CD14-positive monocyte (primary cell): ENCODE measurements around the gene CHN2. TPM values are rescaled to one million over a fixed set of nuclear protein-coding genes. Genes with fewer than 3 reads are reported as not detected.

Experiments
- DNase-seq, 3 donors: peaks; one replicate each; pipeline ENCODE4 v3.0.0-alpha.2; 2011 to 2022
- H2AFZ ChIP-seq: 2 replicates; pipeline ENCODE4 v1.6.0; 2012; ENCODE audit warnings: mild to moderate bottlenecking, low read depth, low read length, inconsistent platforms; ENCODE audit not compliant: insufficient read depth, poor library complexity, severe bottlenecking
- H3K27ac ChIP-seq, 2 donors: 1 replicate in 1 of 2; 2 replicates in 1 of 2; pipeline ENCODE4 v1.5.1; 2012 to 2013; ENCODE audit warnings: low read length in 2 of 2, control low read depth in 1 of 2, inconsistent platforms in 1 of 2, low read depth in 1 of 2, mild to moderate bottlenecking in 1 of 2
- H3K27me3 ChIP-seq, 2 donors: one replicate each; pipeline versions ENCODE4 v1.6.0 to v1.6.1; 2011 to 2013; ENCODE audit warnings: low read length in 2 of 2; ENCODE audit not compliant: control insufficient read depth in 2 of 2, insufficient read depth in 2 of 2
- H3K36me3 ChIP-seq, 2 donors: replicated peaks in 1 of 2; 1 replicate in 1 of 2; 2 replicates in 1 of 2; pipeline versions ENCODE4 v1.5.1 to v1.6.1; 2012 to 2013; ENCODE audit warnings: low read length in 2 of 2, control low read depth in 1 of 2, inconsistent platforms in 1 of 2, mild to moderate bottlenecking in 1 of 2; ENCODE audit not compliant: insufficient read depth in 2 of 2, control insufficient read depth in 1 of 2
- H3K4me1 ChIP-seq, 2 donors: 1 replicate in 1 of 2; 2 replicates in 1 of 2; pipeline versions ENCODE4 v1.5.1 to v1.6.1; 2012 to 2013; ENCODE audit warnings: low read length in 2 of 2, control low read depth in 1 of 2, inconsistent platforms in 1 of 2, mild to moderate bottlenecking in 1 of 2, moderate library complexity in 1 of 2; ENCODE audit not compliant: insufficient read depth in 2 of 2, control insufficient read depth in 1 of 2
- H3K4me2 ChIP-seq: replicated peaks from 2 replicates; pipeline ENCODE3; 2012; ENCODE audit warnings: low read length, moderate library complexity, mild to moderate bottlenecking; ENCODE audit not compliant: poor library complexity, severe bottlenecking; ENCODE audit errors: extremely low read depth
- H3K4me3 ChIP-seq, 3 experiments: fragments of 200-600 bp in 1 of 3; sonication (generic) in 1 of 3; replicated peaks in 1 of 3; 1 replicate in 2 of 3; 2 replicates in 1 of 3; pipeline ENCODE4 v1.5.1; 2011 to 2013; ENCODE audit warnings: low read length in 3 of 3, mild to moderate bottlenecking in 3 of 3, control low read depth in 2 of 3, low read depth in 2 of 3, inconsistent platforms in 1 of 3, moderate library complexity in 1 of 3
- H3K79me2 ChIP-seq: 2 replicates; pipeline ENCODE4 v1.6.0; 2012; ENCODE audit warnings: mild to moderate bottlenecking, control low read depth, inconsistent platforms, low read length, moderate library complexity; ENCODE audit not compliant: insufficient read depth
- H3K9ac ChIP-seq: 2 replicates; pipeline ENCODE4 v1.6.0; 2017; ENCODE audit warnings: low read length, mild to moderate bottlenecking; ENCODE audit not compliant: insufficient read depth, poor library complexity, severe bottlenecking
- H3K9me3 ChIP-seq, 2 donors: replicated peaks in 1 of 2; 1 replicate in 1 of 2; 2 replicates in 1 of 2; pipeline versions ENCODE4 v1.5.1 to v1.6.1; 2012 to 2013; ENCODE audit warnings: low read length in 2 of 2, control low read depth in 1 of 2; ENCODE audit not compliant: control insufficient read depth in 1 of 2, insufficient read depth in 1 of 2
- H4K20me1 ChIP-seq: 2 replicates; pipeline ENCODE4 v1.6.0; 2012; ENCODE audit warnings: mild to moderate bottlenecking, low read length, control low read depth, moderate library complexity; ENCODE audit not compliant: insufficient read depth
- H3K27ac Mint-ChIP-seq, 7 donors: one replicate each; pipeline ENCODE4 v1.8.0; 2020; ENCODE audit warnings: mild to moderate bottlenecking in 7 of 7, mixed read lengths in 7 of 7, moderate library complexity in 6 of 7, inconsistent platforms in 2 of 7
- H3K27me3 Mint-ChIP-seq, 3 donors: one replicate each; pipeline ENCODE4 v1.8.0; 2021 to 2022; ENCODE audit warnings: low read depth in 3 of 3, mild to moderate bottlenecking in 3 of 3, mixed read lengths in 3 of 3, moderate library complexity in 3 of 3, inconsistent platforms in 1 of 3
- H3K36me3 Mint-ChIP-seq, 2 donors: one replicate each; pipeline ENCODE4 v1.8.0; 2020; ENCODE audit warnings: mixed read lengths in 2 of 2, inconsistent platforms in 1 of 2, mild to moderate bottlenecking in 1 of 2
- H3K4me1 Mint-ChIP-seq: one replicate; pipeline ENCODE4 v1.8.0; 2020; ENCODE audit warnings: mild to moderate bottlenecking, mixed read lengths
- H3K4me3 Mint-ChIP-seq, 2 donors: one replicate each; pipeline ENCODE4 v1.8.0; 2020; ENCODE audit warnings: mild to moderate bottlenecking in 2 of 2, mixed read lengths in 2 of 2, moderate library complexity in 1 of 2
- H3K9me3 Mint-ChIP-seq, 7 donors: one replicate each; pipeline ENCODE4 v1.8.0; 2020 to 2022; ENCODE audit warnings: mixed read lengths in 7 of 7, mild to moderate bottlenecking in 6 of 7, moderate library complexity in 6 of 7, inconsistent platforms in 2 of 7
- CTCF ChIP-seq: fragments of 200-600 bp; IDR thresholded peaks from one replicate; pipeline ENCODE4 v1.8.0; 2022; ENCODE audit warnings: antibody characterized with exemption, mild to moderate bottlenecking
- WGBS: methylation state at CpG from one replicate; pipeline ENCODE4 v1.1.5; 2013; ENCODE audit warnings: missing lambda C conversion rate; ENCODE audit not compliant: insufficient coverage; 5-methylcytosine and 5-hydroxymethylcytosine counted together
- intact Hi-C, 2 donors: fragments of 100-400 bp; cut with micrococcal nuclease; formaldehyde crosslinking; loops; one replicate each; pipeline versions ENCODE4 v1.15.0 to v1.15.1; 2023
- polyA plus RNA-seq, 3 donors: library from polyadenylated mRNA; depleted of rRNA in 1 of 3; unstranded in 2 of 3; stranded (reverse) in 1 of 3; fragments of 300-500 nt in 2 of 3; fragments of >200 nt in 1 of 3; fragmentation: Illumina TruSeq in 2 of 3; gene quantifications; 1 replicate in 2 of 3; 2 replicates in 1 of 3; pipeline ENCODE4 v1.2.3, GENCODE V29; 2012 to 2021

The CHN2 gene
- polyA plus RNA-seq, 3 donors, result 26.6 to 66.5 (median 44.8) TPM

- peaks cover 13% of the 10 kb centered on the region for H4K20me1 ChIP-seq
- H3K27ac Mint-ChIP-seq, result no peak overlapping the region
- no peak for DNase-seq
- H3K4me3 ChIP-seq, result no peak overlapping the region
- no peak for TF ChIP-seq CTCF
- H3K27me3 ChIP-seq, result no peaks in the 10 kb centered on the region
- no peaks in the 10 kb centered on the region for H3K4me1 Mint-ChIP-seq
- WGBS, result no CpG with 5 or more reads among the region's 1 CpG
- H3K9me3 Mint-ChIP-seq, result peaks cover 0 to 6% (median 0%) of the 10 kb centered on the region in 7 donors
- no peak overlapping the region for H3K9ac ChIP-seq
- H2AFZ ChIP-seq, result no peak overlapping the region
- H3K36me3 Mint-ChIP-seq, result peaks cover 2 to 15% of the 10 kb centered on the region in 2 donors
- no peak overlapping the region for H3K4me2 ChIP-seq
- H3K36me3 ChIP-seq, result no peaks in the 10 kb centered on the region
- H3K79me2 ChIP-seq, result no peaks in the 10 kb centered on the region
- intact Hi-C loops, result no loop called here
- H3K4me1 ChIP-seq, result no peaks in the 10 kb centered on the region
- no peaks in the 10 kb centered on the region for H3K27me3 Mint-ChIP-seq
- H3K4me3 Mint-ChIP-seq, result no peak overlapping the region
- no peak overlapping the region for H3K27ac ChIP-seq
- no peaks in the 10 kb centered on the region for H3K9me3 ChIP-seq
Observed at GRCh38 chr7:29429401-29429800, 234.8 kb downstream of the CHN2 start.

- no peaks in the 10 kb centered on the region for H3K36me3 ChIP-seq
- no peak overlapping the region for H3K27ac ChIP-seq
- H3K4me2 ChIP-seq, result no peak overlapping the region
- WGBS, result 100% methylated on average over 3 of the region's 8 CpGs
- no peaks in the 10 kb centered on the region for H3K27me3 Mint-ChIP-seq
- H3K4me1 Mint-ChIP-seq, result no peaks in the 10 kb centered on the region
- DNase-seq, result no peak
- no peak overlapping the region for H3K9ac ChIP-seq
- no peaks in the 10 kb centered on the region for H3K9me3 ChIP-seq
- no peak overlapping the region for H3K4me3 ChIP-seq
- H2AFZ ChIP-seq, result no peak overlapping the region
- H4K20me1 ChIP-seq, result peaks cover 13% of the 10 kb centered on the region
- no peak for TF ChIP-seq CTCF
- intact Hi-C loops, result no loop called here
- peaks cover 0 to 2% (median 0%) of the 10 kb centered on the region in 7 donors for H3K9me3 Mint-ChIP-seq
- no peaks in the 10 kb centered on the region for H3K27me3 ChIP-seq
- H3K27ac Mint-ChIP-seq, result no peak overlapping the region
- H3K4me1 ChIP-seq, result no peaks in the 10 kb centered on the region
- peaks cover 2 to 16% of the 10 kb centered on the region in 2 donors for H3K36me3 Mint-ChIP-seq
- no peak overlapping the region for H3K4me3 Mint-ChIP-seq
- no peaks in the 10 kb centered on the region for H3K79me2 ChIP-seq
Observed at GRCh38 chr7:29430279-29430949, 235.8 kb downstream of the CHN2 start.
